GM23338 (cell line): ENCODE data around the gene VDR. TPM values are rescaled to one million over a fixed set of nuclear protein-coding genes. Genes with fewer than 3 reads are reported as not detected.

Experiments used
- ATAC-seq: fragments of 200-7000 bp; cut with Tn5 transposase; 3 replicates; pipeline ENCODE4 v1.9.1; 2020
- DNase-seq: peaks from one replicate; pipeline ENCODE4 v3.0.0-alpha.2; 2015; ENCODE audit warnings: low spot score
- H2AFZ ChIP-seq: fragments of 200-600 bp; sonication (generic); 2 replicates; pipeline ENCODE4 v1.8.0; 2016; ENCODE audit warnings: antibody characterized with exemption, mild to moderate bottlenecking, moderate library complexity
- H3F3A ChIP-seq: fragments of 200-600 bp; sonication (generic); replicated peaks from 2 replicates; pipeline ENCODE4 v1.8.0; 2017; ENCODE audit warnings: antibody characterized with exemption, mixed run types, low read depth
- H3K27ac ChIP-seq: fragments of 200-600 bp; sonication (generic); 2 replicates; pipeline ENCODE4 v1.6.1; 2016; ENCODE audit warnings: low read depth
- H3K27me3 ChIP-seq: fragments of 200-600 bp; sonication (generic); 2 replicates; pipeline ENCODE4 v1.8.0; 2016; ENCODE audit warnings: mild to moderate bottlenecking, mixed run types, moderate library complexity; ENCODE audit not compliant: insufficient read depth
- H3K36me3 ChIP-seq: fragments of 200-600 bp; sonication (generic); 2 replicates; pipeline ENCODE4 v1.8.0; 2016; ENCODE audit warnings: mild to moderate bottlenecking; ENCODE audit not compliant: insufficient read depth
- H3K4me1 ChIP-seq: fragments of 200-600 bp; sonication (generic); 2 replicates; pipeline ENCODE4 v1.8.0; 2016; ENCODE audit warnings: mild to moderate bottlenecking, moderate library complexity; ENCODE audit not compliant: insufficient read depth
- H3K4me2 ChIP-seq: fragments of 200-600 bp; sonication (generic); 2 replicates; pipeline ENCODE4 v1.7.1; 2017; ENCODE audit warnings: mixed run types
- H3K4me3 ChIP-seq: fragments of 200-600 bp; sonication (generic); 2 replicates; pipeline ENCODE4 v1.6.1; 2016; ENCODE audit warnings: mixed run types
- H3K79me2 ChIP-seq: fragments of 200-600 bp; sonication (generic); replicated peaks from 2 replicates; pipeline ENCODE4 v1.8.0; 2017; ENCODE audit warnings: mild to moderate bottlenecking; ENCODE audit not compliant: insufficient read depth
- H3K9me2 ChIP-seq: fragments of 200-600 bp; sonication (generic); 2 replicates; pipeline ENCODE4 v1.8.0; 2017; ENCODE audit not compliant: insufficient read depth
- H4K20me1 ChIP-seq: fragments of 200-600 bp; sonication (generic); replicated peaks from 2 replicates; pipeline ENCODE4 v1.8.0; 2017; ENCODE audit warnings: mild to moderate bottlenecking; ENCODE audit not compliant: insufficient read depth
- H3K27ac Mint-ChIP-seq: 2 replicates; pipeline ENCODE4 v1.8.0; 2020; ENCODE audit warnings: inconsistent platforms, mild to moderate bottlenecking, moderate library complexity, mixed read lengths
- H3K27me3 Mint-ChIP-seq: 3 replicates; pipeline ENCODE4 v1.8.0; 2022; ENCODE audit warnings: low read depth, mild to moderate bottlenecking, moderate library complexity, mixed read lengths, inconsistent platforms; ENCODE audit not compliant: insufficient read depth, poor library complexity
- H3K36me3 Mint-ChIP-seq: 3 replicates; pipeline ENCODE4 v1.8.0; 2021; ENCODE audit warnings: low read depth, mild to moderate bottlenecking, inconsistent platforms, moderate library complexity, mixed read lengths
- H3K4me1 Mint-ChIP-seq: 3 replicates; pipeline ENCODE4 v1.8.0; 2020; ENCODE audit warnings: mild to moderate bottlenecking, inconsistent platforms, mixed read lengths
- H3K4me3 Mint-ChIP-seq: 3 replicates; pipeline ENCODE4 v1.8.0; 2021; ENCODE audit warnings: moderate library complexity, mild to moderate bottlenecking, inconsistent platforms, mixed read lengths
- H3K9me3 Mint-ChIP-seq: 3 replicates; pipeline ENCODE4 v1.8.0; 2020; ENCODE audit warnings: moderate library complexity, mild to moderate bottlenecking, inconsistent platforms, mixed read lengths
- CREB1 ChIP-seq: fragments of 250-450 bp; sonication (Bioruptor Pico); IDR thresholded peaks from 2 replicates; pipeline ENCODE4 v1.5.0; 2020; ENCODE audit warnings: low read depth, mild to moderate bottlenecking, moderate library complexity
- ETS1 ChIP-seq: IDR thresholded peaks from 2 replicates; pipeline ENCODE4 v1.6.1; 2016; ENCODE audit warnings: antibody characterized with exemption
- EZH2 ChIP-seq: fragments of 200-600 bp; sonication (generic); IDR thresholded peaks from one replicate; pipeline ENCODE4 v1.8.0; 2017; ENCODE audit warnings: antibody characterized with exemption, mild to moderate bottlenecking, low read depth; ENCODE audit not compliant: unreplicated experiment
- EZH2phosphoT487 ChIP-seq: fragments of 200-600 bp; sonication (generic); IDR thresholded peaks from one replicate; pipeline ENCODE4 v1.8.1; 2018; ENCODE audit warnings: antibody characterized with exemption; ENCODE audit not compliant: unreplicated experiment
- JUNB ChIP-seq: IDR thresholded peaks from one replicate; pipeline ENCODE4 v1.6.1; 2016; ENCODE audit warnings: antibody characterized with exemption; ENCODE audit not compliant: unreplicated experiment
- NANOG ChIP-seq: IDR thresholded peaks from 2 replicates; pipeline ENCODE4 v1.6.1; 2016; ENCODE audit warnings: antibody characterized with exemption, borderline replicate concordance
- POLR2AphosphoS5 ChIP-seq: IDR thresholded peaks from 2 replicates; pipeline ENCODE4 v1.6.1; 2016; ENCODE audit warnings: antibody characterized with exemption, low read depth
- STAT1 ChIP-seq: IDR thresholded peaks from one replicate; pipeline ENCODE4 v1.6.1; 2016; ENCODE audit warnings: antibody characterized with exemption; ENCODE audit not compliant: unreplicated experiment
- ZNF114 ChIP-seq: fragments of 250-450 bp; sonication (Bioruptor Pico); IDR thresholded peaks from 2 replicates; pipeline ENCODE4 v1.5.0; 2020; ENCODE audit warnings: mild to moderate bottlenecking, moderate library complexity
- ZNF331 ChIP-seq: fragments of 250-450 bp; sonication (Bioruptor Pico); IDR thresholded peaks from 2 replicates; pipeline ENCODE4 v1.5.0; 2020; ENCODE audit warnings: low read depth, mild to moderate bottlenecking, moderate library complexity
- ZNF462 ChIP-seq: fragments of 250-450 bp; sonication (Bioruptor Pico); IDR thresholded peaks from 2 replicates; pipeline ENCODE4 v1.5.0; 2020; ENCODE audit warnings: mild to moderate bottlenecking, moderate library complexity
- polyA plus RNA-seq: library from polyadenylated mRNA; unstranded; fragments of >200 nt; fragmentation: Nextera tagmentation; extraction: Ambion mirVana; gene quantifications from 2 replicates; pipeline ENCODE4 v1.2.1, GENCODE V29; 2016
- total RNA-seq: library from RNA; depleted of rRNA; stranded (reverse); fragments of >200 nt; shearing (Covaris generic); gene quantifications from 2 replicates; pipeline ENCODE4 v1.2.3, GENCODE V29; 2014
- TF ChIP-seq, protein P1 (sequence below), 2 experiments: fragments of 200-600 bp in 1 of 2; sonication (generic) in 1 of 2; conservative IDR thresholded peaks; 2 replicates each; pipeline versions ENCODE4 v1.5.1 to v1.6.1; 2016 to 2017; ENCODE audit warnings: antibody characterized with exemption in 2 of 2, low read depth in 2 of 2, mild to moderate bottlenecking in 2 of 2, moderate library complexity in 1 of 2
- TF ChIP-seq, protein P2 (sequence below): IDR thresholded peaks from one replicate; pipeline ENCODE4 v1.6.1; 2018; ENCODE audit warnings: antibody characterized with exemption; ENCODE audit not compliant: unreplicated experiment

Gene VDR
- total and polyA plus RNA-seq, 2 experiments from 2014 or later = 0.37 to 1.4 TPM

- no peak overlapping the region for H3K4me3 Mint-ChIP-seq
- H3K4me1 Mint-ChIP-seq = peaks cover 14% of the 10 kb centered on the region
- Histone ChIP-seq H4K20me1 (no peaks in the 10 kb centered on the region), H2AFZ (no peak overlapping the region), H3K27me3 (no peaks in the 10 kb centered on the region), H3K4me3 (no peak overlapping the region), H3F3A (no peaks in the 10 kb centered on the region), H3K79me2 (no peaks in the 10 kb centered on the region), H3K27ac (no peak overlapping the region), H3K9me2 (no peaks in the 10 kb centered on the region), H3K36me3 (no peaks in the 10 kb centered on the region), H3K4me1 (peaks cover 6% of the 10 kb centered on the region; the same call in 1 of the 2 replicates), H3K4me2 (no peak overlapping the region)
- DNase-seq (no peak), ATAC-seq (no peak)
- H3K27ac Mint-ChIP-seq = no peak overlapping the region
- H3K9me3 Mint-ChIP-seq = no peaks in the 10 kb centered on the region
- H3K36me3 Mint-ChIP-seq = no peaks in the 10 kb centered on the region
- H3K27me3 Mint-ChIP-seq = peaks cover 18% of the 10 kb centered on the region
- no peak for TF ChIP-seq ZNF462 (CRISPR knock-in tag)
- TF ChIP-seq JUNB = no peak
- no peak for TF ChIP-seq ETS1
- no peak for TF ChIP-seq EZH2
- no peak for TF ChIP-seq STAT1
- no peak for TF ChIP-seq NANOG
- TF ChIP-seq CREB1 = no peak
- no peak for TF ChIP-seq POLR2AphosphoS5
- no peak for TF ChIP-seq EZH2phosphoT487
- no peak for TF ChIP-seq ZNF114 (CRISPR knock-in tag)
- TF ChIP-seq, protein P1, sequence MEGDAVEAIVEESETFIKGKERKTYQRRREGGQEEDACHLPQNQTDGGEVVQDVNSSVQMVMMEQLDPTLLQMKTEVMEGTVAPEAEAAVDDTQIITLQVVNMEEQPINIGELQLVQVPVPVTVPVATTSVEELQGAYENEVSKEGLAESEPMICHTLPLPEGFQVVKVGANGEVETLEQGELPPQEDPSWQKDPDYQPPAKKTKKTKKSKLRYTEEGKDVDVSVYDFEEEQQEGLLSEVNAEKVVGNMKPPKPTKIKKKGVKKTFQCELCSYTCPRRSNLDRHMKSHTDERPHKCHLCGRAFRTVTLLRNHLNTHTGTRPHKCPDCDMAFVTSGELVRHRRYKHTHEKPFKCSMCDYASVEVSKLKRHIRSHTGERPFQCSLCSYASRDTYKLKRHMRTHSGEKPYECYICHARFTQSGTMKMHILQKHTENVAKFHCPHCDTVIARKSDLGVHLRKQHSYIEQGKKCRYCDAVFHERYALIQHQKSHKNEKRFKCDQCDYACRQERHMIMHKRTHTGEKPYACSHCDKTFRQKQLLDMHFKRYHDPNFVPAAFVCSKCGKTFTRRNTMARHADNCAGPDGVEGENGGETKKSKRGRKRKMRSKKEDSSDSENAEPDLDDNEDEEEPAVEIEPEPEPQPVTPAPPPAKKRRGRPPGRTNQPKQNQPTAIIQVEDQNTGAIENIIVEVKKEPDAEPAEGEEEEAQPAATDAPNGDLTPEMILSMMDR (conservative IDR thresholded peaks at IDR 0.05; ENCODE audit: low read depth in 2 of 2) = no peak
- TF ChIP-seq, protein P2, sequence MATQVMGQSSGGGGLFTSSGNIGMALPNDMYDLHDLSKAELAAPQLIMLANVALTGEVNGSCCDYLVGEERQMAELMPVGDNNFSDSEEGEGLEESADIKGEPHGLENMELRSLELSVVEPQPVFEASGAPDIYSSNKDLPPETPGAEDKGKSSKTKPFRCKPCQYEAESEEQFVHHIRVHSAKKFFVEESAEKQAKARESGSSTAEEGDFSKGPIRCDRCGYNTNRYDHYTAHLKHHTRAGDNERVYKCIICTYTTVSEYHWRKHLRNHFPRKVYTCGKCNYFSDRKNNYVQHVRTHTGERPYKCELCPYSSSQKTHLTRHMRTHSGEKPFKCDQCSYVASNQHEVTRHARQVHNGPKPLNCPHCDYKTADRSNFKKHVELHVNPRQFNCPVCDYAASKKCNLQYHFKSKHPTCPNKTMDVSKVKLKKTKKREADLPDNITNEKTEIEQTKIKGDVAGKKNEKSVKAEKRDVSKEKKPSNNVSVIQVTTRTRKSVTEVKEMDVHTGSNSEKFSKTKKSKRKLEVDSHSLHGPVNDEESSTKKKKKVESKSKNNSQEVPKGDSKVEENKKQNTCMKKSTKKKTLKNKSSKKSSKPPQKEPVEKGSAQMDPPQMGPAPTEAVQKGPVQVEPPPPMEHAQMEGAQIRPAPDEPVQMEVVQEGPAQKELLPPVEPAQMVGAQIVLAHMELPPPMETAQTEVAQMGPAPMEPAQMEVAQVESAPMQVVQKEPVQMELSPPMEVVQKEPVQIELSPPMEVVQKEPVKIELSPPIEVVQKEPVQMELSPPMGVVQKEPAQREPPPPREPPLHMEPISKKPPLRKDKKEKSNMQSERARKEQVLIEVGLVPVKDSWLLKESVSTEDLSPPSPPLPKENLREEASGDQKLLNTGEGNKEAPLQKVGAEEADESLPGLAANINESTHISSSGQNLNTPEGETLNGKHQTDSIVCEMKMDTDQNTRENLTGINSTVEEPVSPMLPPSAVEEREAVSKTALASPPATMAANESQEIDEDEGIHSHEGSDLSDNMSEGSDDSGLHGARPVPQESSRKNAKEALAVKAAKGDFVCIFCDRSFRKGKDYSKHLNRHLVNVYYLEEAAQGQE = no peak
- TF ChIP-seq ZNF331 (CRISPR knock-in tag) = no peak
These were observed 23.7 kb downstream of the VDR start for GRCh38 chr12:47881051-47881450.
